ENCODE data around the gene PSME1. TPM values are rescaled to one million over a fixed set of nuclear protein-coding genes. Genes with fewer than 3 reads are reported as not detected.

Gene PSME1
- total and polyA plus RNA-seq, 10 of the 15 experiments (the other 5 are each of a cell fraction or from before 2014, with no cell fraction given), result 250 to 1,378 (median 412) TPM

DNA sequence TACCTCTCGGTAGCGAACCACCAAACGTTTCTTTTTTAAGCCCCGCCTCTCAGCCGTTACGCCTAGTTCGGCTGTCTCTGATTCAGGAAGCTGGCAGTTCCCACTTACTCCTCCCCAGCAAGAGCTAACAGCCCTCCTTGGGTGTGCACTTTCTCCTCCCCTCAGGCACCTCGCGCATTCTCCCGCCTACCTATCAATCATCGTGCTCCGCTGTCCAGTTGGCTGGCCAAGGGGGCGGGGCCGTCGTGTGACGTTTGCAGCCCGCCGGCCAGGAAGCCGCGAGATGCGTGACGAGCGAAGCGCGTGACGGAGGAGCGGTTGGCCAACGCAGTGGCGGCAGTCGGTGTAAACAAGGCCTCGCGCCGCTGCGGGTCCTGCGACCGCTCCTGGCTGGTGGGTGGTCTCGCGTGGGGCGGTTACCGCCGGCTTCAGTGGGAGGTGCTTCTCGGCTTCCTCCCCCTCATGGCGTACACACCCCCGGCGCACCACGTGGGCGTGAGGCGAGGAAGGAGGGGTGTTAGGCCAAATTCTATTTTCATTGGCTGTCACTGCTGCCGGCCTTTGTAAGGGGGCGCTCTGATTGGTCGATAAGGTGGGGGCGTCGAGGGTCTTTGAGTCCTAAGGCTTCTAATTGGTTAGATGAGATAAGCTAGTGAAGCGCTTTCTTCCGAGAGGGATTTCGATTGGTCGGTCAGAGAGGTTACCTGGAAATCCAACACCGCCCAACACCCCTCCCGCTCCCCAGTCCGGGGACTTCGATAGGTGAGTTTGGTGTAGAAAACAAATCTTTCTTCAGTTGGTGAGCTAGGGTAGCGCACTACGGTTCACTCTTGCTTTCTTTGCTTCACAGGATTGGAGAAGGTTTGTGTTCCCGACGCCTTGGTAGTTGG, 21.2 kb upstream of the PSME1 start, which contains the start of the genes DCAF11 and NRL (continued):
- TF ChIP-seq, protein P1, sequence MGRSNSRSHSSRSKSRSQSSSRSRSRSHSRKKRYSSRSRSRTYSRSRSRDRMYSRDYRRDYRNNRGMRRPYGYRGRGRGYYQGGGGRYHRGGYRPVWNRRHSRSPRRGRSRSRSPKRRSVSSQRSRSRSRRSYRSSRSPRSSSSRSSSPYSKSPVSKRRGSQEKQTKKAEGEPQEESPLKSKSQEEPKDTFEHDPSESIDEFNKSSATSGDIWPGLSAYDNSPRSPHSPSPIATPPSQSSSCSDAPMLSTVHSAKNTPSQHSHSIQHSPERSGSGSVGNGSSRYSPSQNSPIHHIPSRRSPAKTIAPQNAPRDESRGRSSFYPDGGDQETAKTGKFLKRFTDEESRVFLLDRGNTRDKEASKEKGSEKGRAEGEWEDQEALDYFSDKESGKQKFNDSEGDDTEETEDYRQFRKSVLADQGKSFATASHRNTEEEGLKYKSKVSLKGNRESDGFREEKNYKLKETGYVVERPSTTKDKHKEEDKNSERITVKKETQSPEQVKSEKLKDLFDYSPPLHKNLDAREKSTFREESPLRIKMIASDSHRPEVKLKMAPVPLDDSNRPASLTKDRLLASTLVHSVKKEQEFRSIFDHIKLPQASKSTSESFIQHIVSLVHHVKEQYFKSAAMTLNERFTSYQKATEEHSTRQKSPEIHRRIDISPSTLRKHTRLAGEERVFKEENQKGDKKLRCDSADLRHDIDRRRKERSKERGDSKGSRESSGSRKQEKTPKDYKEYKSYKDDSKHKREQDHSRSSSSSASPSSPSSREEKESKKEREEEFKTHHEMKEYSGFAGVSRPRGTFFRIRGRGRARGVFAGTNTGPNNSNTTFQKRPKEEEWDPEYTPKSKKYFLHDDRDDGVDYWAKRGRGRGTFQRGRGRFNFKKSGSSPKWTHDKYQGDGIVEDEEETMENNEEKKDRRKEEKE (IDR thresholded peaks at IDR 0.05), result no peak
- TF ChIP-seq MAX (IDR thresholded peaks at IDR 0.05; ENCODE audit: low read depth, low read length), result peak; percentile 88
- peak; percentile 98 for TF ChIP-seq HDGF (IDR thresholded peaks at IDR 0.05)
- no peak for TF ChIP-seq NFXL1 (IDR thresholded peaks at IDR 0.05; ENCODE audit: borderline replicate concordance)
- peak; percentile 60; the same call in 1 of the 2 replicates for TF ChIP-seq TBL1XR1 (IDR thresholded peaks at IDR 0.05; ENCODE audit: low read depth, low read length)
- no peak for TF ChIP-seq CHD1 (IDR thresholded peaks at IDR 0.05; ENCODE audit: low read depth, low read length)
- TF ChIP-seq, protein P2, sequence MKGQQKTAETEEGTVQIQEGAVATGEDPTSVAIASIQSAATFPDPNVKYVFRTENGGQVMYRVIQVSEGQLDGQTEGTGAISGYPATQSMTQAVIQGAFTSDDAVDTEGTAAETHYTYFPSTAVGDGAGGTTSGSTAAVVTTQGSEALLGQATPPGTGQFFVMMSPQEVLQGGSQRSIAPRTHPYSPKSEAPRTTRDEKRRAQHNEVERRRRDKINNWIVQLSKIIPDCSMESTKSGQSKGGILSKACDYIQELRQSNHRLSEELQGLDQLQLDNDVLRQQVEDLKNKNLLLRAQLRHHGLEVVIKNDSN (IDR thresholded peaks at IDR 0.05; ENCODE audit: borderline replicate concordance, extremely low read length, insufficient read depth, low read depth, low read length), result peak; percentile 91
- no peak for TF ChIP-seq PAX8 (IDR thresholded peaks at IDR 0.05)
- TF ChIP-seq ZNF24 (IDR thresholded peaks at IDR 0.05), result no peak
- TF ChIP-seq RAD21 (IDR thresholded peaks at IDR 0.05; ENCODE audit: insufficient read depth, low read depth, low read length), result no peak
- TF ChIP-seq CREM (IDR thresholded peaks at IDR 0.05; ENCODE audit: low read depth), result peak; percentile 97
- TF ChIP-seq ZNF622 (IDR thresholded peaks at IDR 0.05), result no peak
- TF ChIP-seq, protein P3, sequence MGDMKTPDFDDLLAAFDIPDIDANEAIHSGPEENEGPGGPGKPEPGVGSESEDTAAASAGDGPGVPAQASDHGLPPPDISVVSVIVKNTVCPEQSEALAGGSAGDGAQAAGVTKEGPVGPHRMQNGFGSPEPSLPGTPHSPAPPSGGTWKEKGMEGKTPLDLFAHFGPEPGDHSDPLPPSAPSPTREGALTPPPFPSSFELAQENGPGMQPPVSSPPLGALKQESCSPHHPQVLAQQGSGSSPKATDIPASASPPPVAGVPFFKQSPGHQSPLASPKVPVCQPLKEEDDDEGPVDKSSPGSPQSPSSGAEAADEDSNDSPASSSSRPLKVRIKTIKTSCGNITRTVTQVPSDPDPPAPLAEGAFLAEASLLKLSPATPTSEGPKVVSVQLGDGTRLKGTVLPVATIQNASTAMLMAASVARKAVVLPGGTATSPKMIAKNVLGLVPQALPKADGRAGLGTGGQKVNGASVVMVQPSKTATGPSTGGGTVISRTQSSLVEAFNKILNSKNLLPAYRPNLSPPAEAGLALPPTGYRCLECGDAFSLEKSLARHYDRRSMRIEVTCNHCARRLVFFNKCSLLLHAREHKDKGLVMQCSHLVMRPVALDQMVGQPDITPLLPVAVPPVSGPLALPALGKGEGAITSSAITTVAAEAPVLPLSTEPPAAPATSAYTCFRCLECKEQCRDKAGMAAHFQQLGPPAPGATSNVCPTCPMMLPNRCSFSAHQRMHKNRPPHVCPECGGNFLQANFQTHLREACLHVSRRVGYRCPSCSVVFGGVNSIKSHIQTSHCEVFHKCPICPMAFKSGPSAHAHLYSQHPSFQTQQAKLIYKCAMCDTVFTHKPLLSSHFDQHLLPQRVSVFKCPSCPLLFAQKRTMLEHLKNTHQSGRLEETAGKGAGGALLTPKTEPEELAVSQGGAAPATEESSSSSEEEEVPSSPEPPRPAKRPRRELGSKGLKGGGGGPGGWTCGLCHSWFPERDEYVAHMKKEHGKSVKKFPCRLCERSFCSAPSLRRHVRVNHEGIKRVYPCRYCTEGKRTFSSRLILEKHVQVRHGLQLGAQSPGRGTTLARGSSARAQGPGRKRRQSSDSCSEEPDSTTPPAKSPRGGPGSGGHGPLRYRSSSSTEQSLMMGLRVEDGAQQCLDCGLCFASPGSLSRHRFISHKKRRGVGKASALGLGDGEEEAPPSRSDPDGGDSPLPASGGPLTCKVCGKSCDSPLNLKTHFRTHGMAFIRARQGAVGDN (IDR thresholded peaks at IDR 0.05), result no peak
- no peak for TF ChIP-seq IRF4 (IDR thresholded peaks at IDR 0.05; ENCODE audit: low read depth, low read length)
- TF ChIP-seq STAT3 (IDR thresholded peaks at IDR 0.05; ENCODE audit: low read depth, low read length), result no peak
- TF ChIP-seq, protein P4, sequence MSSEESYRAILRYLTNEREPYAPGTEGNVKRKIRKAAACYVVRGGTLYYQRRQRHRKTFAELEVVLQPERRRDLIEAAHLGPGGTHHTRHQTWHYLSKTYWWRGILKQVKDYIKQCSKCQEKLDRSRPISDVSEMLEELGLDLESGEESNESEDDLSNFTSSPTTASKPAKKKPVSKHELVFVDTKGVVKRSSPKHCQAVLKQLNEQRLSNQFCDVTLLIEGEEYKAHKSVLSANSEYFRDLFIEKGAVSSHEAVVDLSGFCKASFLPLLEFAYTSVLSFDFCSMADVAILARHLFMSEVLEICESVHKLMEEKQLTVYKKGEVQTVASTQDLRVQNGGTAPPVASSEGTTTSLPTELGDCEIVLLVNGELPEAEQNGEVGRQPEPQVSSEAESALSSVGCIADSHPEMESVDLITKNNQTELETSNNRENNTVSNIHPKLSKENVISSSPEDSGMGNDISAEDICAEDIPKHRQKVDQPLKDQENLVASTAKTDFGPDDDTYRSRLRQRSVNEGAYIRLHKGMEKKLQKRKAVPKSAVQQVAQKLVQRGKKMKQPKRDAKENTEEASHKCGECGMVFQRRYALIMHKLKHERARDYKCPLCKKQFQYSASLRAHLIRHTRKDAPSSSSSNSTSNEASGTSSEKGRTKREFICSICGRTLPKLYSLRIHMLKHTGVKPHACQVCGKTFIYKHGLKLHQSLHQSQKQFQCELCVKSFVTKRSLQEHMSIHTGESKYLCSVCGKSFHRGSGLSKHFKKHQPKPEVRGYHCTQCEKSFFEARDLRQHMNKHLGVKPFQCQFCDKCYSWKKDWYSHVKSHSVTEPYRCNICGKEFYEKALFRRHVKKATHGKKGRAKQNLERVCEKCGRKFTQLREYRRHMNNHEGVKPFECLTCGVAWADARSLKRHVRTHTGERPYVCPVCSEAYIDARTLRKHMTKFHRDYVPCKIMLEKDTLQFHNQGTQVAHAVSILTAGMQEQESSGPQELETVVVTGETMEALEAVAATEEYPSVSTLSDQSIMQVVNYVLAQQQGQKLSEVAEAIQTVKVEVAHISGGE (CRISPR knock-in tag; IDR thresholded peaks at IDR 0.05), result no peak
